ENCODE results near the gene STX16. TPM values are rescaled to one million over a fixed set of nuclear protein-coding genes. Genes with fewer than 3 reads are reported as not detected.

Gene STX16
- polyA plus RNA-seq, 1 experiment, result 39.7 TPM

Other genes starting within 250 kb of the STX16 start
- gene APCDD1L, start 135.9 kb upstream of the STX16 start, polyA plus RNA-seq (2011; rRNA removed), result 1.7 and 2.5 TPM in 2 replicates
- 5.7 and 8.2 TPM in 2 replicates for gene NPEPL1, start 41.5 kb downstream of the STX16 start, polyA plus RNA-seq (2011; rRNA removed)
- 0.42 and 0.45 TPM in 2 replicates for gene GNAS-AS1, start 199.6 kb downstream of the STX16 start, polyA plus RNA-seq (2011; rRNA removed)
- gene GNAS, start 201.4 kb downstream of the STX16 start, polyA plus RNA-seq (2011; rRNA removed), result 1,063 and 1,537 TPM in 2 replicates

All from BJ (cell line).